ENCODE results near the gene S100A14. TPM values are rescaled to one million over a fixed set of nuclear protein-coding genes. Genes with fewer than 3 reads are reported as not detected.
"Not testable (repeated sequence)": the region's sequence is repeated elsewhere in the genome, so short reads cannot be mapped to it uniquely, and the experiment has no call there.

Gene S100A14
- total RNA-seq, 1 experiment from 2014 or later, result 624 TPM

GRCh38 chr1:153640861-153641260 is 24.7 kb upstream of the S100A14 start:
- H3K27ac Mint-ChIP-seq (ENCODE audit: unreplicated experiment), result no peak overlapping the region
- intact Hi-C loops (cut with micrococcal nuclease; ENCODE audit: unreplicated experiment), result no loop called here
- no peak for TF ChIP-seq CTCF (IDR thresholded peaks at IDR 0.05; ENCODE audit: insufficient read depth in 1 of 2, low read depth in 1 of 2, low read length in 1 of 2, severe bottlenecking in 1 of 2, unreplicated experiment in 1 of 2)
- DNase-seq, result no peak
- no peak overlapping the region for H3K4me3 Mint-ChIP-seq (ENCODE audit: unreplicated experiment)
- H3K36me3 Mint-ChIP-seq (ENCODE audit: insufficient read depth, unreplicated experiment), result peaks cover 94% of the 10 kb centered on the region
- no TSS peak for BruUV-seq (replicated peaks)
- H3K36me3 ChIP-seq (ENCODE audit: control insufficient read depth, insufficient read depth, low read length), result peaks cover 11% of the 10 kb centered on the region
- H3K9me3 ChIP-seq, result no peaks in the 10 kb centered on the region
- CTCF ChIA-PET, result no interaction called here
- H3K4me3 ChIP-seq (ENCODE audit: low read depth, low read length), result no peak overlapping the region
- POLR2A ChIA-PET, result interaction anchor here (1.1 kb wide), 1 partner anchor 14 kb away, joined by 4 read pairs; the partner anchor contains the start of gene S100A13
- H3K27me3 Mint-ChIP-seq (ENCODE audit: insufficient read depth, unreplicated experiment), result no peaks in the 10 kb centered on the region
- no peaks in the 10 kb centered on the region for H3K27me3 ChIP-seq (replicated peaks; ENCODE audit: control insufficient read depth, insufficient read depth, low read length)
- H3K4me1 ChIP-seq, result peaks cover 5% of the 10 kb centered on the region
- no peaks in the 10 kb centered on the region for H3K9me3 Mint-ChIP-seq (ENCODE audit: unreplicated experiment)
- peaks cover 32% of the 10 kb centered on the region for H3K4me1 Mint-ChIP-seq (ENCODE audit: low read depth, unreplicated experiment)

DNA sequence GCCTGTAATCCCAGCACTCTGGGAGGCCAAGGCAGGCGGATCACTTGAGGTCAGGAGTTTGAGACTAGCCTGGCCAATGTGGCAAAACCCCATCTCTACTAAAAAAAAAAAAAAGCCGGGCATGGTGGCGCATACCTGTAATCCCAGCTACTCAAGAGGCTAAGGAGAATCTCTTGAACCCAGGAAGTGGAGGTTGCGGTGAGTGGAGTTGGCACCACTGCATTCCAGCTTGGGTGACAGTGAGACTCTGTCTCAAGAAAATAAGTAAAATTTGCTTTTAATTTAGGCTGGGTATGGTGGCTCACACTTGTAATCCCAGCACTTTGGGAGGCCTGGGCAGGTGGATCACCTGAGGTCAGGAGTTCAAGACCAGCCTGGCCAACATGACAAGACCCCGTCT is 24.1 kb upstream of the S100A14 start:
- H3K36me3 ChIP-seq (ENCODE audit: control insufficient read depth, insufficient read depth, low read length); H3K27me3 Mint-ChIP-seq (ENCODE audit: insufficient read depth, unreplicated experiment); H3K4me3 ChIP-seq (ENCODE audit: low read depth, low read length); H3K9me3 ChIP-seq; H3K27ac Mint-ChIP-seq (ENCODE audit: unreplicated experiment); CTCF ChIA-PET; BruUV-seq (replicated peaks); H3K9me3 Mint-ChIP-seq (ENCODE audit: unreplicated experiment); intact Hi-C loops (cut with micrococcal nuclease; ENCODE audit: unreplicated experiment); H3K4me3 Mint-ChIP-seq (ENCODE audit: unreplicated experiment); H3K27me3 ChIP-seq (replicated peaks; ENCODE audit: control insufficient read depth, insufficient read depth, low read length); DNase-seq; H3K4me1 ChIP-seq: not testable (repeated sequence)
- Mint-ChIP-seq H3K4me1 (ENCODE audit: low read depth, unreplicated experiment) (peaks cover 32% of the 10 kb centered on the region), H3K36me3 (ENCODE audit: insufficient read depth, unreplicated experiment) (peaks cover 94% of the 10 kb centered on the region)
- POLR2A ChIA-PET, result interaction anchor here (1.1 kb wide), 1 partner anchor 13 kb away, joined by 4 read pairs; the partner anchor contains the start of gene S100A13

GRCh38 chr1:153639280-153639679 is 23.2 kb upstream of the S100A14 start:
- DNase-seq, result no peak
- CTCF ChIA-PET, result no interaction called here
- intact Hi-C loops (cut with micrococcal nuclease; ENCODE audit: unreplicated experiment), result no loop called here
- no peak for TF ChIP-seq CTCF (IDR thresholded peaks at IDR 0.05; ENCODE audit: insufficient read depth in 1 of 2, low read depth in 1 of 2, low read length in 1 of 2, severe bottlenecking in 1 of 2, unreplicated experiment in 1 of 2)
- BruUV-seq (replicated peaks), result no TSS peak
- POLR2A ChIA-PET, result interaction anchor here (0.6 kb wide), 1 partner anchor 295 kb away, joined by 3 read pairs; no protein-coding TSS in a partner anchor
- H3K9me3 Mint-ChIP-seq (ENCODE audit: unreplicated experiment), result no peaks in the 10 kb centered on the region
- H3K27me3 ChIP-seq (replicated peaks; ENCODE audit: control insufficient read depth, insufficient read depth, low read length), result no peaks in the 10 kb centered on the region
- no peaks in the 10 kb centered on the region for H3K9me3 ChIP-seq
- no peak overlapping the region for H3K4me3 Mint-ChIP-seq (ENCODE audit: unreplicated experiment)
- no peak overlapping the region for H3K4me3 ChIP-seq (ENCODE audit: low read depth, low read length)
- no peak overlapping the region for H3K27ac Mint-ChIP-seq (ENCODE audit: unreplicated experiment)
- no peaks in the 10 kb centered on the region for H3K27me3 Mint-ChIP-seq (ENCODE audit: insufficient read depth, unreplicated experiment)
- peaks cover 4% of the 10 kb centered on the region for H3K4me1 ChIP-seq
- peaks cover 7% of the 10 kb centered on the region for H3K36me3 ChIP-seq (ENCODE audit: control insufficient read depth, insufficient read depth, low read length)
- H3K4me1 Mint-ChIP-seq (ENCODE audit: low read depth, unreplicated experiment), result peaks cover 29% of the 10 kb centered on the region
- peaks cover 94% of the 10 kb centered on the region for H3K36me3 Mint-ChIP-seq (ENCODE audit: insufficient read depth, unreplicated experiment)

- intact Hi-C loops (cut with micrococcal nuclease; ENCODE audit: unreplicated experiment), result no loop called here
- H3K36me3 ChIP-seq (ENCODE audit: control insufficient read depth, insufficient read depth, low read length), result peaks cover 7% of the 10 kb centered on the region
- ChIA-PET POLR2A (no interaction called here), CTCF (interaction anchor here (0.6 kb wide), 1 partner anchor 25 kb away, joined by 3 read pairs; the partner anchor contains the start of gene S100A16)
- Mint-ChIP-seq H3K9me3 (ENCODE audit: unreplicated experiment) (no peaks in the 10 kb centered on the region), H3K4me1 (ENCODE audit: low read depth, unreplicated experiment) (peaks cover 19% of the 10 kb centered on the region), H3K36me3 (ENCODE audit: insufficient read depth, unreplicated experiment) (peaks cover 94% of the 10 kb centered on the region), H3K4me3 (ENCODE audit: unreplicated experiment) (no peak overlapping the region), H3K27ac (ENCODE audit: unreplicated experiment) (no peak overlapping the region), H3K27me3 (ENCODE audit: insufficient read depth, unreplicated experiment) (no peaks in the 10 kb centered on the region)
- H3K9me3 ChIP-seq, result no peaks in the 10 kb centered on the region
- no peak for TF ChIP-seq CTCF (IDR thresholded peaks at IDR 0.05; ENCODE audit: insufficient read depth in 1 of 2, low read depth in 1 of 2, low read length in 1 of 2, severe bottlenecking in 1 of 2, unreplicated experiment in 1 of 2)
- H3K27me3 ChIP-seq (replicated peaks; ENCODE audit: control insufficient read depth, insufficient read depth, low read length), result no peaks in the 10 kb centered on the region
- H3K4me1 ChIP-seq, result peaks cover 3% of the 10 kb centered on the region
- DNase-seq, result no peak
- no peak overlapping the region for H3K4me3 ChIP-seq (ENCODE audit: low read depth, low read length)
- BruUV-seq (replicated peaks), result no TSS peak
These were observed 22.1 kb upstream of the S100A14 start for GRCh38 chr1:153638261-153638660.

Data from Caco-2 (cell line).